CD4-positive, alpha-beta T cell treated with Interleukin-10 for 1 hour (primary cell): Measurements from ENCODE around the gene THEMIS.
"Not testable (repeated sequence)": the region's sequence is repeated elsewhere in the genome, so short reads cannot be mapped to it uniquely, and the experiment has no call there.

Experiments
- DNase-seq: peaks from one replicate; pipeline ENCODE4 v3.0.0-alpha.2; 2020

THEMIS gene

GRCh38 chr6:127900935-127901334, at the start of gene THEMIS:
Gene THEMIS (minus strand): TSS chr6:127901058. CDS start chr6:127900932, 126 bp downstream.
- DNase-seq: peak; percentile 74

GRCh38 chr6:127949251-127949650, 48.4 kb upstream of the THEMIS start:
- DNase-seq: no peak

GRCh38 chr6:127946388-127946787, 45.5 kb upstream of the THEMIS start:
- DNase-seq: no peak

- DNase-seq: no peak
These were observed 44.7 kb upstream of the THEMIS start for GRCh38 chr6:127945434-127946097.

GRCh38 chr6:127941228-127941627, 40.4 kb upstream of the THEMIS start:
- DNase-seq: no peak

- DNase-seq: no peak
These were observed 38.7 kb upstream of the THEMIS start for GRCh38 chr6:127939442-127940066.

- DNase-seq: peak; percentile 39
These were observed 37.8 kb upstream of the THEMIS start for GRCh38 chr6:127938701-127939100.

GRCh38 chr6:127937747-127938146, 36.9 kb upstream of the THEMIS start:
- no peak for DNase-seq

- no peak for DNase-seq
These were observed 36.2 kb upstream of the THEMIS start for GRCh38 chr6:127937102-127937501.

GRCh38 chr6:127934956-127935355, 34.1 kb upstream of the THEMIS start:
- no peak for DNase-seq

- DNase-seq: peak; percentile 74
These were observed 33.3 kb upstream of the THEMIS start for GRCh38 chr6:127933852-127934840.

- no peak for DNase-seq
These were observed 32.3 kb upstream of the THEMIS start for GRCh38 chr6:127933137-127933536.

- no peak for DNase-seq
These were observed 31.9 kb upstream of the THEMIS start for GRCh38 chr6:127932708-127933107.

- DNase-seq: not testable (repeated sequence)
These were observed 25.6 kb upstream of the THEMIS start for GRCh38 chr6:127926441-127926840.

GRCh38 chr6:127924440-127924839, 23.6 kb upstream of the THEMIS start:
- DNase-seq: no peak

- no peak for DNase-seq
These were observed 23.2 kb upstream of the THEMIS start for GRCh38 chr6:127924031-127924430.

GRCh38 chr6:127923135-127923534, 22.3 kb upstream of the THEMIS start:
- peak; percentile 36 for DNase-seq

GRCh38 chr6:127921982-127922381, 21.1 kb upstream of the THEMIS start:
- no peak for DNase-seq

- no peak for DNase-seq
These were observed 19.9 kb upstream of the THEMIS start for GRCh38 chr6:127920804-127921203.

GRCh38 chr6:127918506-127919427, 17.9 kb upstream of the THEMIS start:
- peak; percentile 72 for DNase-seq

- DNase-seq: no peak
These were observed 16.9 kb upstream of the THEMIS start for GRCh38 chr6:127917766-127918165.

GRCh38 chr6:127914240-127914639, 13.4 kb upstream of the THEMIS start:
- DNase-seq: no peak
